ENCODE results near the gene ITGB1BP2. TPM values are rescaled to one million over a fixed set of nuclear protein-coding genes. Genes with fewer than 3 reads are reported as not detected.

Gene ITGB1BP2
- total RNA-seq = 1.5 and 2.1 TPM in 2 replicates

GRCh38 chrX:71301195-71301924, at the start of gene ITGB1BP2:
TSS of gene ITGB1BP2 (plus strand) at chrX:71301750. CDS start at chrX:71301807, 57 bp downstream.

GRCh38 chrX:71254092-71254963, 47.2 kb upstream of the ITGB1BP2 start, which contains the start of gene ZMYM3:
TSS of gene ZMYM3 (minus strand) at chrX:71254140. CDS start at chrX:71253255, 885 bp downstream.

GRCh38 chrX:71283403-71284143, 18.0 kb upstream of the ITGB1BP2 start, which contains the start of gene NONO:
TSS of gene NONO (plus strand) at chrX:71283635. CDS start at chrX:71290638, 7,003 bp downstream.

Other genes with a start within 250 kb of the ITGB1BP2 start
- gene SNX12, start 233.4 kb upstream of the ITGB1BP2 start, total RNA-seq = 68.5 and 80.8 TPM in 2 replicates
- gene FOXO4, start 205.9 kb upstream of the ITGB1BP2 start, total RNA-seq = 4.5 and 5.3 TPM in 2 replicates
- gene CXorf65, start 195.0 kb upstream of the ITGB1BP2 start, total RNA-seq = not detected in 2 replicates
- gene IL2RG, start 190.2 kb upstream of the ITGB1BP2 start, total RNA-seq = not detected in 2 replicates
- 38.7 and 43.4 TPM in 2 replicates for gene MED12, start 183.2 kb upstream of the ITGB1BP2 start, total RNA-seq
- gene NLGN3, start 156.9 kb upstream of the ITGB1BP2 start, total RNA-seq = 0.09 TPM in 2 replicates
- not detected in 2 replicates for gene GJB1, start 78.5 kb upstream of the ITGB1BP2 start, total RNA-seq
- 10.4 and 10.5 TPM in 2 replicates for gene ZMYM3, start 47.6 kb upstream of the ITGB1BP2 start, total RNA-seq
- gene NONO, start 18.1 kb upstream of the ITGB1BP2 start, total RNA-seq = 436 and 523 TPM in 2 replicates
- 48.0 and 49.1 TPM in 2 replicates for gene TAF1, start 64.6 kb downstream of the ITGB1BP2 start, total RNA-seq
- 63.0 and 98.5 TPM in 2 replicates for gene OGT, start 231.4 kb downstream of the ITGB1BP2 start, total RNA-seq

All from endothelial cell of coronary artery (primary cell).